HTERT RPE-1 (cell line): Measurements from ENCODE around the gene UTP14C.
"Not testable (repeated sequence)": the region's sequence is repeated elsewhere in the genome, so short reads cannot be mapped to it uniquely, and the experiment has no call there.

Experiments used
- in situ Hi-C: fragments of 300-500 bp; cut with MboI; formaldehyde crosslinking; loops from 4 replicates; pipeline ENCODE4 v1.14.3; 2020; ENCODE audit warnings: low sequenced_read_pairs

Gene UTP14C

DNA sequence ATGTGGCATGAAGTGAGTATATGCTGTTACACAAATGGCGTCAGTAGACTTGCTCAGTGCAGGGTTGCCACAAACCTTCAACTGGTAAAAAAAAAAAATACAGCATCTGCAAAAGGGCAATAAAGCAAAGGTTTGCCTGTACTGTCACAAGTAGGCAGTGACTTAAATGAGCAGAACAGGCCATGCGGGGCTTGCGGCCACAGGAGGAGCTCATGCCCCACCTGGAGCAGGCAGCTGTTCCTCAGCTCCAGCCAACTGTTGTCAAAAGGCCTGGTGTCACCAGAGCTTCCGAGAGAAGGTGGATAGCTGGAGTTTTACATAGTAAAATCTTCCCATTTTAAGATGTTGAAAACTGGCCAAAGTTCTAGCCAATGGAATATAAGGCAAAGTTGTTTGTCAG, 20.9 kb upstream of the UTP14C start:
- in situ Hi-C loops = no loop called here

DNA sequence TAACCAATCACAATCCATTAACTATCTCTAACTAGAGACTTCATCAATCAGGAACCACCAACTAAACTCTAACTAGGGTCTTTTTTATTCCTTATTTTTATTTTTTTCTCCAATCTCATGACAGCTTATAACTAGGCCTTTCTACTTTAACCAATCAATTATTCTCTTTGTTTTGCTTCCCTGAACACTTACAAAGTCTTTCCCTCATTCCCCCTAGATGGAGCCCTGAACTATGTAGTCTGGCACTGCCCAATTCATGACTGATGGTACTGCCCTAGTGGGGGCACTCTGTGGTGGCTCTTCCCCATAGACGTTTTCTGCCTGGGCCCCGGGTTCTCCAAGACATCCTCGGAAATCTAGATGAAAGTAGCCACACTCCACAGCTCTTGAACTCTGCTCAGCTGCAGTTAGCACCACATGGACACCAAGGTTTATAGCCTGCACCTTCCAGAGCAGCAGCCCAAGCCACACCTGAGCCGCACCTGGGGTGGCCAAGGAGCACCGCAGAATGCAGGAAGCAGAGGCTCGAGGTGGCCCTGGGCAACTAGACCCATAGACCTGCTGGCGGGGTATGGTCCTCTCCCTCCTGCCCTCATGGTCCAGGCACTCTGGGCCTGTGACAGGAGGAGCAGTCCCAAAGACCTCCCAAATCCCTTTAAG, 19.9 kb upstream of the UTP14C start:
- in situ Hi-C loops = no loop called here

- in situ Hi-C loops = no loop called here
These were observed 18.5 kb upstream of the UTP14C start for GRCh38 chr13:52005841-52006522.

GRCh38 chr13:52006523-52007245, 17.8 kb upstream of the UTP14C start:
- in situ Hi-C loops = no loop called here

DNA sequence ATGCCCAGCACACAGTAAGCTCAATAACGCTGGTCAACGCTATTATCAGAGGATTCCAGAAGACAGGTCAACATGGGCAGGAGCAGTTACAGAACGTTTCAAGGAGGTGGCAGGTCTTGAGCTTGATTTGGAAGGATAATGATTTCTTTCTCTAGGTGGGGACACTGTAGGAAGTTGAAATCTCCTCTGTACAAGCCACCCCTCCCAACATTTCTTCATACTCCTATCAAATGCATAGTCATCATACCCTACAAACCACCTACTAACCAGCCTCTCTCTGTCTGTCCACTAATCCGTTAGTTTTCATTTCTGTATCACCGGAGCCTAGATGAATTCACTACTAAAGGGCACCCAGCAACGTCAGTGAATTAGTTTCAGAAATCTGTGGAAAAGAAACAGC, 14.5 kb upstream of the UTP14C start:
- in situ Hi-C loops = no loop called here

DNA sequence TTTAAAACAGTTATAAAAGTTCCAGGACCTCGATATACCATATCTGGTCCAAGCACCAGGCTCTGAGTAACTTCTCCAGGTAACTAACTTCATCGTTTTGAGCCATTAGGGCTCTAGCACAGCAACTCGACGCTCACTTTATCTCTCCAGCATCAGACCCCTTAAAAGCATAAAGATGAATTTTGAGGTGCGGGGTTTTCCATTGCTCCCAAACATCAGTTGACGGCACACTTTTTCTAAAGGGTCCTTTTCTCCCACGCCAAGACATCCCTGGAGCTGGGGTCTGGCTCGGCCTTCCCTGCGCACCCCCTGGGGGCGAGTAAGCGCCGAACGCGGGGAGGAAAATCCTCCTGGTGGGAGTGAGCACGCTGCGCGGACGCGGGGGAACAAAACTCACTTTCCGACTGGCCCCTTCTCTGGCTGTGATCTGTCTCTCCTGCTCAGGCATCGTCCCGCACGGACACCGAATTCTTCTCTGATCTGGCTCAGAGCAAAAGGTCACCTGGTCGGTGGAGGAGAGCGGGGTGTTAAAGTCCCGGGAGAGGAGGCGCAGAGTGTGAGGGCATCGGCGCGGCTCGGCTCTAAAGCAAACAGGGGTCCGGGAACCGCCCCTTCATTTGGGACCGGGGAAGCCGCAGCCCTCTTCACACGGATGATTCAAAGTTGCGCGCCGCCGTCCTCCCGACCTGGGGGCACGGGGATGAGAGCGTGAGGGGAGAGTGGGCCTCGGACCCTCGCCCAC, 13.4 kb upstream of the UTP14C start, which contains the start of gene ATP7B:
ATP7B (minus strand) TSS at position 561 of the 742 bp plus-strand sequence; CDS start at position 448, 113 bp downstream.
- in situ Hi-C loops = no loop called here

GRCh38 chr13:52011632-52012511, 12.6 kb upstream of the UTP14C start, which contains the start of gene ALG11:
ALG11 (plus strand) TSS chr13:52012398; CDS start chr13:52012419, 21 bp downstream.
- in situ Hi-C loops = no loop called here

DNA sequence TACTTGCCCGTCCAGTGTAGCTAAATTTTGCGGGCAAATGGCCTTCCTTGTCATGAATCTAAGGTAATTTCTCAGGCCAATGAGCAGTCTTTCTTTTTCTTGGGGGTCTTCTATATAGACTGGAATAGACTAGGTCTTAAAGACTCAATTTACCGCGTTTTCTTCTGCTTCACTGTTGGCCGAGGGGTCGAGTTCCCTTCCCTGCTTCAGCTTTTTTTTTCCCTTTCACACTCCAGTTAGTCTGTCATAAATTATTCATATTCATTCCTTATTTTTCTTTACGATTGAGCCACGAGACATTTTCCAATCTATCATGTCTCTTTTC, 12.0 kb upstream of the UTP14C start:
- in situ Hi-C loops = no loop called here

GRCh38 chr13:52016296-52016695, 8.2 kb upstream of the UTP14C start:
- in situ Hi-C loops = no loop called here

DNA sequence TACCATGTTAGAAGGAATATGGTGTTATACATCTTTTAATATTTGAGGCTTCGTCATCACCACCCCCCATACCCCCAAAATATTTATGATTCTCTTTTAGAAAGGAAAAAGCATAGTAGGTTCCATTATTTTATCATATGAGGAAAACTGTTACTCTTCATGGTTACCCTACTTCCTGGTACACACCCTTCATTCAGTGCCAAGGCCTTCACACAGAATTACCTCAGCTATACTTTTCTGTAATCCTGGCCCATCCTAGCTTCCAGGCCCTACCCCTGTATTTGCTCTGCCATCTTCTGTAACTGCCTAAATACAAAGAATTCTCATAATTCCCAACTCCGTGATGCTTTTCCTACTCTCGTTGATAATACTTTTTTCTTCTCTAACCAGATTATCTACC, 4.3 kb upstream of the UTP14C start:
- in situ Hi-C loops = no loop called here

DNA sequence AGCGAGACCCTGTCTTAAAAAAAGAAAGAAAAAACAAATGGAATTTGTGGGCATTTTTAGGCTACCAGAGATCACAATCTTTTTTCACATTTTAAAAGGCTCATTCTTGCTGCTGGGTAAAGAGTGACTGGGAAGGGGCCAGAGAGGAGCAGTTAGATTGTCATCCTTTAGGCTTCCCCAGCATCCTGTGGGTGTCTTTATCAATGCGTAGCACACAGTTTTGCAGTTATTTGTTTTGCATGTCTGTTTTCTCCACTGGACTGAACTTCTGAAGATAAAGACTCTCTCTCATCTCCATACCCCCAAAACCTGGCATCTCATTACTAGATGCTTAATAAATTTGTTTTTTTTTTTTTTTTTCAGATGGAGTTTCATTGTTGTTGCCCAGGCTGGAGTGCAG, 2.1 kb upstream of the UTP14C start:
- in situ Hi-C loops = no loop called here

DNA sequence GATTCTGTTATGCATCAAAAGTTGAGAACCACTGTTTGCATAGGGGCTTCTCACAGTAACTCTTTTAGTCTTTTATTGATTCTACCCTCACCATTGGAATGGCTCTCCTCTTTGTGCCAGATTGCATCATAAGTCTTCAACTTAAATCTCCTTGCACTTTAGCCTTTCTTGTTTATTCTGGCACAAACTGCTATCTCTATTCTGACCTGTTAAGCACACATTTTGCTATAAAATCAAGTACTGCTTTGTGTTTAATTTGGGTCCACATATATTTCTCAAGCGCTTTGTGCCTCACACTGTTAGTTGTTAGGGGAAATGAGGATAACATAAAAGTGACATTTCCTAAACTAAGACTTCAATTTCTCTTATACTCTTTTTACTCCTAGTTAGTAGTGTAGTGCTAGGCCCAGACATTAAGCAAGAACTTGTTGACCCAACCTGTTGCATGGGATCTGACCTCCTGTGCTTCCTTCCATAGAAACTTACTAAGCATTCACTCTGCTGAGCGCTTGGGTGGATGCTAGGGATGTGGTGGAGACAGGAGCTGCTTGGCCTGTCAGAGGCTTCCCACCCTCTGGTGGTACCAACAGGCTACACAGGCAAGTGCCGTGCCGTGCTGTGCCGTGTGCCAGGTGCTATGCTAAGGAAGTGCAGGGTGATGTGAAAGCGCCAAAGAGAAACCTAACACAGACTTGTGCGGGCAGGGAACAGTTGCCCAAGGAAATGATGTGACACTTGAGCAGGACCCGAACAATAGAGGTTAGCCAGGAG, 1.2 kb downstream of the UTP14C start:
- in situ Hi-C loops = no loop called here

DNA sequence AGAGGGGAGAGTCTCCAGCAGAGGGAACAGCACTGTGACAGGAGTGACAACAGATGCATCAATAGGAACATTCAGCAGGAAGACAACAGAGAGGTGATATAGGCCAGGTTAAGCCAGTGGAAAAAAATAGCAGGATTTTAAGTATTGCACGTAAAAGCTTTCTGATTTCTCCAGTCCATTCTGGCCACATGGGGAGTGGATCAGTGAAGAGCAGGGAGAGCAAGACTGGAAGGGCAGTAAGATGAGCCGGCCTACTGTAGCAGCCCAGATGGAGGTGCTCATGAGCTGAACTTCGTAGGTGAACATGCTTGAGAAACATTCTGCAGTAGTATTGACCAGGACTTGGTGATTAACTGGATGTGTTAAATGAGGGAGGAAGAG, 1.7 kb downstream of the UTP14C start:
- in situ Hi-C loops = no loop called here

- in situ Hi-C loops = no loop called here
These were observed 3.3 kb downstream of the UTP14C start for GRCh38 chr13:52027832-52028231.

- in situ Hi-C loops = no loop called here
These were observed 5.1 kb downstream of the UTP14C start for GRCh38 chr13:52029569-52029968.

GRCh38 chr13:52030401-52030800, 5.9 kb downstream of the UTP14C start:
- in situ Hi-C loops = not testable (repeated sequence)

DNA sequence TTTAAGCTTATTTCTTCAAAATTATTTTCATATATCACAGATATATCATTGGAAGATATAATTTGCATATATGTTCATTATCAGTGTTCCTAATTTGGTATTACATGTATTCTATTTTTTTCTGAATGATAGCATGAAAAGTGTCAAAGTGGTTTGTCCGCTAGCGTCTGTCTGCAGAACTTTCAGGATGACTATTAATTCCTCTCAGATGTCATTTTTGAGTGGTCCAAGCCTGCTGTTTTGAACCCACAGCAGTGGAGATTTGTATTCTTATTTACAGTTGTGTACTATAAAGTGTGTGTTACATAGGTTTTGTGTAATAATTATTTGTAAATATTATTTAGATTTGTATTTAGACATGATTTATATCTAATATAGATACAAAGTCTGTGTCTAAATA, 8.5 kb downstream of the UTP14C start:
- in situ Hi-C loops = no loop called here

DNA sequence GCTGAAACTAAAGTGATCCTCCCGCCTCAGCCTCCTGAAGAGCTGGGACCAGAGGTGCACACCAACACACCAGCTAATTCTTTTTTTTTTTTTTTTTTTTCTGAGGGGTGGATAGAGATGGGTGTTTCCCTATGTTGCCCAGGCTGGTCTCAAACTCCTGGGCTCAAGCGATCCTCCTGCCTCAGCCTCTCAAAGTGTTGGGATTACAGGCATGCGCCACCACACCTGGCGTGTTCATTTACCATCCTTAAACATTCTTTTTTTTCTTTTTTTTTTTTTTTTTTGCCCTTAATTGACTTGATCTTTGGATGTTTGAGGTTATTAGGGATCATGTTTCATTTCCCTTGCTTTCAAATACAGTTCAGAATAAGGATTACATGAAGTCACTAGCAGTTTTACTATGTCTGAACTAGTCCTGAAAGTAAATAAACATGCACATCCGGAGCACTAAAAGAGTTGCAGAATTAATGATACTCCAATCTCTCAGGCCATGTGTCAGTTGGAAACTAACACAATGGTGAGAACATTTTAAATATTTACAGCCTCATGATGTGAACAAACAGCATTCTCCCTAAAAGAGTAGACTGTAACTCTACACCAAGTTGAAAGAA, 10.2 kb downstream of the UTP14C start:
- in situ Hi-C loops = no loop called here

GRCh38 chr13:52036037-52036436, 11.5 kb downstream of the UTP14C start:
- in situ Hi-C loops = no loop called here
